Measurements from ENCODE around the gene LRRC8E. TPM values are rescaled to one million over a fixed set of nuclear protein-coding genes. Genes with fewer than 3 reads are reported as not detected.
A peak's percentile ranks its signal among the peaks of the same experiment; 100 is the strongest.

Gene LRRC8E
- total RNA-seq, 1 donor: 10.5 TPM

- H3K4me1 ChIP-seq (ENCODE audit: insufficient read depth, low read length): no peaks in the 10 kb centered on the region
Observed at GRCh38 chr19:7849631-7849999, 38.7 kb upstream of the LRRC8E start.

GRCh38 chr19:7850000-7850813 lies 38.1 kb upstream of the LRRC8E start:
- peak; percentile 86 for DNase-seq (ENCODE audit: insufficient read length, low spot score, missing footprints)
- TF ChIP-seq, protein P1, sequence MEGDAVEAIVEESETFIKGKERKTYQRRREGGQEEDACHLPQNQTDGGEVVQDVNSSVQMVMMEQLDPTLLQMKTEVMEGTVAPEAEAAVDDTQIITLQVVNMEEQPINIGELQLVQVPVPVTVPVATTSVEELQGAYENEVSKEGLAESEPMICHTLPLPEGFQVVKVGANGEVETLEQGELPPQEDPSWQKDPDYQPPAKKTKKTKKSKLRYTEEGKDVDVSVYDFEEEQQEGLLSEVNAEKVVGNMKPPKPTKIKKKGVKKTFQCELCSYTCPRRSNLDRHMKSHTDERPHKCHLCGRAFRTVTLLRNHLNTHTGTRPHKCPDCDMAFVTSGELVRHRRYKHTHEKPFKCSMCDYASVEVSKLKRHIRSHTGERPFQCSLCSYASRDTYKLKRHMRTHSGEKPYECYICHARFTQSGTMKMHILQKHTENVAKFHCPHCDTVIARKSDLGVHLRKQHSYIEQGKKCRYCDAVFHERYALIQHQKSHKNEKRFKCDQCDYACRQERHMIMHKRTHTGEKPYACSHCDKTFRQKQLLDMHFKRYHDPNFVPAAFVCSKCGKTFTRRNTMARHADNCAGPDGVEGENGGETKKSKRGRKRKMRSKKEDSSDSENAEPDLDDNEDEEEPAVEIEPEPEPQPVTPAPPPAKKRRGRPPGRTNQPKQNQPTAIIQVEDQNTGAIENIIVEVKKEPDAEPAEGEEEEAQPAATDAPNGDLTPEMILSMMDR (IDR thresholded peaks at IDR 0.05; ENCODE audit: extremely low read depth, low read depth, low read length): no peak
- no peaks in the 10 kb centered on the region for H3K9me3 ChIP-seq (ENCODE audit: low read depth, low read length)

More at GRCh38 chr19:7849631-7849999, 38.7 kb upstream of the LRRC8E start:
- Histone ChIP-seq H3K36me3 (ENCODE audit: insufficient read depth, low read length) (no peaks in the 10 kb centered on the region), H3K27ac (ENCODE audit: low read depth, low read length) (no peak overlapping the region), H3K9me3 (ENCODE audit: low read depth, low read length) (no peaks in the 10 kb centered on the region), H3K79me2 (ENCODE audit: insufficient read depth, low read length) (no peaks in the 10 kb centered on the region), H3K27me3 (ENCODE audit: insufficient read depth, low read length) (no peaks in the 10 kb centered on the region), H3K4me2 (ENCODE audit: insufficient read depth, low read length) (no peak overlapping the region), H4K20me1 (ENCODE audit: insufficient read depth, low read length) (peaks cover 9% of the 10 kb centered on the region), H3K4me3 (ENCODE audit: insufficient read depth, low read length) (no peak overlapping the region), H2AFZ (ENCODE audit: low read length) (no peak overlapping the region)
- TF ChIP-seq, protein P1 (IDR thresholded peaks at IDR 0.05; ENCODE audit: extremely low read depth, low read depth, low read length): no peak
- peak; percentile 88 for DNase-seq (ENCODE audit: insufficient read length, low spot score, missing footprints)

GRCh38 chr19:7850945-7851622 lies 37.2 kb upstream of the LRRC8E start:
- H2AFZ ChIP-seq (ENCODE audit: low read length): no peak overlapping the region
- H3K79me2 ChIP-seq (ENCODE audit: insufficient read depth, low read length): no peaks in the 10 kb centered on the region
- no peaks in the 10 kb centered on the region for H3K27me3 ChIP-seq (ENCODE audit: insufficient read depth, low read length)
- H4K20me1 ChIP-seq (ENCODE audit: insufficient read depth, low read length): no peaks in the 10 kb centered on the region
- no peaks in the 10 kb centered on the region for H3K36me3 ChIP-seq (ENCODE audit: insufficient read depth, low read length)
- no peak overlapping the region for H3K4me2 ChIP-seq (ENCODE audit: insufficient read depth, low read length)
- no peaks in the 10 kb centered on the region for H3K9me3 ChIP-seq (ENCODE audit: low read depth, low read length)
- no peak overlapping the region for H3K27ac ChIP-seq (ENCODE audit: low read depth, low read length)
- no peaks in the 10 kb centered on the region for H3K4me1 ChIP-seq (ENCODE audit: insufficient read depth, low read length)
- H3K4me3 ChIP-seq (ENCODE audit: insufficient read depth, low read length): no peak overlapping the region
- TF ChIP-seq, protein P1 (IDR thresholded peaks at IDR 0.05; ENCODE audit: extremely low read depth, low read depth, low read length): no peak
- DNase-seq (ENCODE audit: insufficient read length, low spot score, missing footprints): peak; percentile 76

More at GRCh38 chr19:7850000-7850813, 38.1 kb upstream of the LRRC8E start:
- no peak overlapping the region for H3K4me3 ChIP-seq (ENCODE audit: insufficient read depth, low read length)
- no peak overlapping the region for H3K4me2 ChIP-seq (ENCODE audit: insufficient read depth, low read length)
- H4K20me1 ChIP-seq (ENCODE audit: insufficient read depth, low read length): peaks cover 3% of the 10 kb centered on the region
- no peaks in the 10 kb centered on the region for H3K4me1 ChIP-seq (ENCODE audit: insufficient read depth, low read length)
- no peaks in the 10 kb centered on the region for H3K36me3 ChIP-seq (ENCODE audit: insufficient read depth, low read length)
- H3K27ac ChIP-seq (ENCODE audit: low read depth, low read length): no peak overlapping the region
- H2AFZ ChIP-seq (ENCODE audit: low read length): no peak overlapping the region
- H3K79me2 ChIP-seq (ENCODE audit: insufficient read depth, low read length): no peaks in the 10 kb centered on the region
- no peaks in the 10 kb centered on the region for H3K27me3 ChIP-seq (ENCODE audit: insufficient read depth, low read length)

Measured in osteoblast (primary cell).